HepG2 (cell line): Measurements from ENCODE around the gene ST6GALNAC6. TPM values are rescaled to one million over a fixed set of nuclear protein-coding genes. Genes with fewer than 3 reads are reported as not detected.

ENCODE experiments used
- CBX5 ChIP-seq: sonication (generic); formaldehyde crosslinking; IDR thresholded peaks from 2 replicates; pipeline ENCODE4 v1.4.0; 2020; ENCODE audit warnings: missing genetic modification reagents, borderline replicate concordance
- FOSL2 ChIP-seq: sonication (generic); formaldehyde crosslinking; IDR thresholded peaks from 2 replicates; pipeline ENCODE4 v1.4.0; 2020; ENCODE audit warnings: missing genetic modification reagents
- FUBP1 ChIP-seq: sonication (generic); formaldehyde crosslinking; IDR thresholded peaks from 2 replicates; pipeline ENCODE4 v1.5.1; 2020; ENCODE audit warnings: missing genetic modification reagents, mild to moderate bottlenecking, borderline replicate concordance
- HIC2 ChIP-seq: sonication (generic); formaldehyde crosslinking; IDR thresholded peaks from 2 replicates; pipeline ENCODE4 v1.9.0; 2022; ENCODE audit warnings: low read depth, missing genetic modification reagents
- HNRNPL ChIP-seq: fragments of 200-400 bp; formaldehyde crosslinking; IDR thresholded peaks from 2 replicates; pipeline ENCODE4 v1.6.1; 2017; ENCODE audit warnings: mild to moderate bottlenecking, low read depth, low read length
- KDM2A ChIP-seq: sonication (generic); formaldehyde crosslinking; IDR thresholded peaks from 2 replicates; pipeline ENCODE4 v1.4.0; 2020; ENCODE audit warnings: low read depth, missing genetic modification reagents, borderline replicate concordance
- KMT2A ChIP-seq: sonication (generic); formaldehyde crosslinking; IDR thresholded peaks from 2 replicates; pipeline ENCODE4 v1.4.0; 2020; ENCODE audit warnings: missing genetic modification reagents
- MAFK ChIP-seq, 2 experiments: IDR thresholded peaks in 1 of 2; conservative IDR thresholded peaks in 1 of 2; 2 replicates each; pipeline ENCODE4 v1.6.1; 2011; ENCODE audit warnings: improper control_type of control experiment in 2 of 2, low read length in 2 of 2
- MXD4 ChIP-seq: IDR thresholded peaks from 2 replicates; pipeline ENCODE4 v1.6.1; 2016; ENCODE audit warnings: mild to moderate bottlenecking, missing biosample characterization, missing genetic modification reagents
- MZF1 ChIP-seq: sonication (generic); formaldehyde crosslinking; IDR thresholded peaks from 2 replicates; pipeline ENCODE4 v1.8.1; 2023; ENCODE audit warnings: mild to moderate bottlenecking, missing genetic modification reagents, borderline replicate concordance
- NFATC3 ChIP-seq: sonication (generic); formaldehyde crosslinking; IDR thresholded peaks from 2 replicates; pipeline ENCODE4 v1.5.1; 2020; ENCODE audit warnings: mild to moderate bottlenecking, missing genetic modification reagents
- NONO ChIP-seq, 2 experiments: fragments of 450-650 bp in 1 of 2; sonication (generic) in 1 of 2; formaldehyde crosslinking in 1 of 2; IDR thresholded peaks in 1 of 2; conservative IDR thresholded peaks in 1 of 2; 2 replicates each; pipeline versions ENCODE4 v1.6.1 to v1.8.0; 2017 to 2022; ENCODE audit warnings: mild to moderate bottlenecking in 1 of 2, missing genetic modification reagents in 1 of 2, moderate library complexity in 1 of 2
- PCBP1 ChIP-seq: fragments of 200-400 bp; formaldehyde crosslinking; IDR thresholded peaks from 2 replicates; pipeline ENCODE4 v1.6.1; 2017; ENCODE audit warnings: mild to moderate bottlenecking, low read depth, low read length, borderline replicate concordance
- POGZ ChIP-seq: sonication (generic); formaldehyde crosslinking; IDR thresholded peaks from 2 replicates; pipeline ENCODE4 v1.4.0; 2020; ENCODE audit warnings: mild to moderate bottlenecking, missing genetic modification reagents
- RBFOX2 ChIP-seq: fragments of 200-400 bp; formaldehyde crosslinking; IDR thresholded peaks from 2 replicates; pipeline ENCODE4 v1.6.1; 2017; ENCODE audit warnings: low read depth, mild to moderate bottlenecking, low read length
- SMC3 ChIP-seq: IDR thresholded peaks from 2 replicates; pipeline ENCODE4 v1.6.1; 2011; ENCODE audit warnings: low read length, improper control_type of control experiment
- SP4 ChIP-seq: sonication (generic); formaldehyde crosslinking; IDR thresholded peaks from 2 replicates; pipeline ENCODE4 v1.8.1; 2023; ENCODE audit warnings: mild to moderate bottlenecking, missing genetic modification reagents
- SSRP1 ChIP-seq: IDR thresholded peaks from 2 replicates; pipeline ENCODE4 v1.6.1; 2016; ENCODE audit warnings: control low read depth
- ZBTB42 ChIP-seq: sonication (generic); formaldehyde crosslinking; IDR thresholded peaks from 2 replicates; pipeline ENCODE4 v1.5.0; 2020; ENCODE audit warnings: mild to moderate bottlenecking, missing genetic modification reagents
- ZBTB7A ChIP-seq: sonication (generic); formaldehyde crosslinking; IDR thresholded peaks from 2 replicates; pipeline ENCODE4 v1.8.0; 2022; ENCODE audit warnings: mild to moderate bottlenecking, missing genetic modification reagents
- ZBTB7B ChIP-seq: sonication (generic); formaldehyde crosslinking; IDR thresholded peaks from 2 replicates; pipeline ENCODE4 v1.4.0; 2020; ENCODE audit warnings: missing genetic modification reagents
- ZC3H13 ChIP-seq: sonication (generic); formaldehyde crosslinking; IDR thresholded peaks from 2 replicates; pipeline ENCODE4 v1.8.1; 2023; ENCODE audit warnings: mild to moderate bottlenecking, missing genetic modification reagents, moderate library complexity
- ZNF329 ChIP-seq: sonication (generic); formaldehyde crosslinking; IDR thresholded peaks from 2 replicates; pipeline ENCODE4 v1.9.0; 2021; ENCODE audit warnings: low read depth, mild to moderate bottlenecking, missing genetic modification reagents
- ZNF331 ChIP-seq: sonication (generic); formaldehyde crosslinking; IDR thresholded peaks from 2 replicates; pipeline ENCODE4 v1.4.0; 2020; ENCODE audit warnings: missing genetic modification reagents
- polyA plus RNA-seq, 8 experiments: library from polyadenylated mRNA; depleted of rRNA in 3 of 8; stranded (reverse) in 7 of 8; unstranded in 1 of 8; fragments of >200 nt; fragmentation: Illumina TruSeq in 4 of 8; extraction: Trizol in 4 of 8; gene quantifications; 2 replicates each; pipeline versions ENCODE4 v1.2.1 to v1.2.3, GENCODE V29; 2011 to 2016; ENCODE audit warnings: low read depth in 4 of 8, missing spikeins in 1 of 8, mixed read lengths in 1 of 8; ENCODE audit not compliant: insufficient read depth in 1 of 8
- total RNA-seq, 5 experiments: library from RNA; depleted of rRNA; stranded (reverse); fragments of >200 nt; fragmentation: Illumina TruSeq; extraction: Trizol; gene quantifications; 2 replicates each; pipeline ENCODE4 v1.2.3, GENCODE V29; 2016; ENCODE audit warnings: low read depth in 1 of 5

ST6GALNAC6 gene
- total and polyA plus RNA-seq, 2 of the 13 experiments (the other 11 are each of a cell fraction or from before 2014, with no cell fraction given) = 18.5 to 65.4 TPM

GRCh38 chr9:127942216-127943010, 43.0 kb upstream of the ST6GALNAC6 start (continued):
- TF ChIP-seq NFATC3 (CRISPR knock-in tag) (no peak), FUBP1 (CRISPR knock-in tag) (no peak), FOSL2 (0 out of 2 replicates have a peak, but pooled peaks have one; percentile 12), ZBTB42 (no peak), HNRNPL (peak; percentile 65; the same call in 1 of the 2 replicates), POGZ (CRISPR knock-in tag) (no peak), KMT2A (CRISPR knock-in tag) (0 out of 2 replicates have a peak, but pooled peaks have one; percentile 39), PCBP1 (no peak), SSRP1 (CRISPR knock-in tag) (peak; percentile 74; the same call in 1 of the 2 replicates), SMC3 (peak; percentile 25; the same call in 1 of the 2 replicates), MZF1 (CRISPR knock-in tag) (0 out of 2 replicates have a peak, but pooled peaks have one; percentile 41), MXD4 (CRISPR knock-in tag) (no peak), RBFOX2 (peak; percentile 73), ZC3H13 (peak; percentile 29; the same call in 1 of the 2 replicates), NONO (IDR thresholded peaks at IDR 0.05) (no peak), NONO (CRISPR knock-in tag; conservative IDR thresholded peaks at IDR 0.05) (0 out of 2 replicates have a peak, but pooled peaks have one; percentile 19), HIC2 (CRISPR knock-in tag) (peak; percentile 32; the same call in 1 of the 2 replicates), KDM2A (CRISPR knock-in tag) (peak; percentile 50; the same call in 1 of the 2 replicates), MAFK (conservative IDR thresholded peaks at IDR 0.05 in 1 of 2, IDR thresholded peaks at IDR 0.05 in 1 of 2; ENCODE audit: low read length in 2 of 2) (no peak), ZNF329 (no peak), ZBTB7A (CRISPR knock-in tag) (peak; percentile 80), CBX5 (peak; percentile 33; the same call in 1 of the 2 replicates), ZNF331 (CRISPR knock-in tag) (no peak), SP4 (CRISPR knock-in tag) (peak; percentile 81), ZBTB7B (CRISPR knock-in tag) (peak; percentile 86)
- TF ChIP-seq, all 625 proteins: peak for 44
